Activated B cell treated with CpG ODN at 0.5 μM for 24 hours (primary cell): ENCODE results near the gene ECEL1. TPM values are rescaled to one million over a fixed set of nuclear protein-coding genes. Genes with fewer than 3 reads are reported as not detected.

Experiments
- ATAC-seq: fragments of 200-7000 bp; cut with Tn5 transposase; one replicate; pipeline ENCODE4 v1.10.0; 2021; ENCODE audit warnings: low read depth, mild to moderate bottlenecking, moderate library complexity
- CTCF ChIA-PET: fragments of 350-600 bp; sonication (Branson Sonifier 250); formaldehyde crosslinking; loops from one replicate; lab custom pipeline; 2021; ENCODE audit warnings: antibody characterized with exemption; lab: Charles Lee
- POLR2A ChIA-PET: fragments of 350-600 bp; sonication (Branson Sonifier 250); formaldehyde crosslinking; loops from one replicate; lab custom pipeline; 2021; ENCODE audit warnings: antibody characterized with exemption; lab: Charles Lee
- DNase-seq: peaks from one replicate; pipeline ENCODE4 v3.0.0; 2022
- H3K27ac Mint-ChIP-seq: one replicate; pipeline ENCODE4 v1.8.0; 2020; ENCODE audit warnings: mixed read lengths
- H3K27me3 Mint-ChIP-seq: one replicate; pipeline ENCODE4 v1.8.0; 2021; ENCODE audit warnings: mixed read lengths
- H3K36me3 Mint-ChIP-seq: one replicate; pipeline ENCODE4 v1.8.0; 2021; ENCODE audit warnings: low read depth, mixed read lengths
- H3K4me1 Mint-ChIP-seq: one replicate; pipeline ENCODE4 v1.8.0; 2021; ENCODE audit warnings: mixed read lengths
- H3K4me3 Mint-ChIP-seq: one replicate; pipeline ENCODE4 v1.8.0; 2020; ENCODE audit warnings: mild to moderate bottlenecking, mixed read lengths
- H3K9me3 Mint-ChIP-seq: one replicate; pipeline ENCODE4 v1.8.0; 2020; ENCODE audit warnings: mixed read lengths
- intact Hi-C: fragments of 100-400 bp; cut with micrococcal nuclease; formaldehyde crosslinking; loops from one replicate; pipeline ENCODE4 v1.15.1; 2024
- total RNA-seq: library from RNA; stranded (reverse); gene quantifications from 2 replicates; pipeline ENCODE4 v1.2.3, GENCODE V29; 2022
- TF ChIP-seq, protein P1 (sequence below): fragments of 200-600 bp; IDR thresholded peaks from one replicate; pipeline ENCODE4 v1.8.0; 2022; ENCODE audit warnings: antibody characterized with exemption, mild to moderate bottlenecking

The ECEL1 gene
- total RNA-seq, 1 donor from 2014 or later: not detected

DNA sequence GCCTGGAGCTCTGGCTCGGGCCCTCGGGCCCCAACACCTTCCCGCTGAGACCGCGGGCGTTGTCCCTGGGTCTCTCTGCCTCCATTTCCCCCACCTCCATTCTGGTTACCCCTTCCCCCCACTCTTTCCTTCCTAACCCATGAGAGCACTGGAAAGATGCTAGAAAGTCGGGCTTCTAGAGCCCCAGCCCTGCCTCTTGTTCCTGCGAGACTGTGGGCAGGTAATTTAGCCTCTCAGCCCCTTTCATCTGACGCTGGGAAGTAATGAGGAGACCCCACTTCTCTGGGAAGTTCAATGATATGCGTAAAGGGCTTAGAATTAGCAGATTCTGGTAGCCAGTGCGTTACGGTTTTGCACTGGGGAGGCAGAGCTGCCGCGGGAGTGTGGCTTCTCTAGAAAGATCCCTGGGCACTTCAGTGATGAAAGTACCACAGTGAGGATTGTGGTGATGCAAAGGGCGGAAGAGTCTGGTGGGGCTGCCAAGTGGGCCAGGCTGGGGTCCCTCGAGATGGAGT lies 16.2 kb upstream of the ECEL1 start:
- Mint-ChIP-seq H3K36me3 (no peaks in the 10 kb centered on the region), H3K27ac (no peak overlapping the region), H3K27me3 (peaks cover 45% of the 10 kb centered on the region), H3K4me3 (peak overlapping the region; percentile 41), H3K4me1 (peaks cover 8% of the 10 kb centered on the region), H3K9me3 (no peaks in the 10 kb centered on the region)
- ChIA-PET CTCF (interaction anchor here (0.6 kb wide), 1 partner anchor 15 kb away, joined by 3 read pairs; no protein-coding TSS in a partner anchor), POLR2A (no interaction called here)
- TF ChIP-seq, protein P1, sequence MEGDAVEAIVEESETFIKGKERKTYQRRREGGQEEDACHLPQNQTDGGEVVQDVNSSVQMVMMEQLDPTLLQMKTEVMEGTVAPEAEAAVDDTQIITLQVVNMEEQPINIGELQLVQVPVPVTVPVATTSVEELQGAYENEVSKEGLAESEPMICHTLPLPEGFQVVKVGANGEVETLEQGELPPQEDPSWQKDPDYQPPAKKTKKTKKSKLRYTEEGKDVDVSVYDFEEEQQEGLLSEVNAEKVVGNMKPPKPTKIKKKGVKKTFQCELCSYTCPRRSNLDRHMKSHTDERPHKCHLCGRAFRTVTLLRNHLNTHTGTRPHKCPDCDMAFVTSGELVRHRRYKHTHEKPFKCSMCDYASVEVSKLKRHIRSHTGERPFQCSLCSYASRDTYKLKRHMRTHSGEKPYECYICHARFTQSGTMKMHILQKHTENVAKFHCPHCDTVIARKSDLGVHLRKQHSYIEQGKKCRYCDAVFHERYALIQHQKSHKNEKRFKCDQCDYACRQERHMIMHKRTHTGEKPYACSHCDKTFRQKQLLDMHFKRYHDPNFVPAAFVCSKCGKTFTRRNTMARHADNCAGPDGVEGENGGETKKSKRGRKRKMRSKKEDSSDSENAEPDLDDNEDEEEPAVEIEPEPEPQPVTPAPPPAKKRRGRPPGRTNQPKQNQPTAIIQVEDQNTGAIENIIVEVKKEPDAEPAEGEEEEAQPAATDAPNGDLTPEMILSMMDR: no peak
- intact Hi-C loops: no loop called here
- DNase-seq (no peak), ATAC-seq (no peak)

DNA sequence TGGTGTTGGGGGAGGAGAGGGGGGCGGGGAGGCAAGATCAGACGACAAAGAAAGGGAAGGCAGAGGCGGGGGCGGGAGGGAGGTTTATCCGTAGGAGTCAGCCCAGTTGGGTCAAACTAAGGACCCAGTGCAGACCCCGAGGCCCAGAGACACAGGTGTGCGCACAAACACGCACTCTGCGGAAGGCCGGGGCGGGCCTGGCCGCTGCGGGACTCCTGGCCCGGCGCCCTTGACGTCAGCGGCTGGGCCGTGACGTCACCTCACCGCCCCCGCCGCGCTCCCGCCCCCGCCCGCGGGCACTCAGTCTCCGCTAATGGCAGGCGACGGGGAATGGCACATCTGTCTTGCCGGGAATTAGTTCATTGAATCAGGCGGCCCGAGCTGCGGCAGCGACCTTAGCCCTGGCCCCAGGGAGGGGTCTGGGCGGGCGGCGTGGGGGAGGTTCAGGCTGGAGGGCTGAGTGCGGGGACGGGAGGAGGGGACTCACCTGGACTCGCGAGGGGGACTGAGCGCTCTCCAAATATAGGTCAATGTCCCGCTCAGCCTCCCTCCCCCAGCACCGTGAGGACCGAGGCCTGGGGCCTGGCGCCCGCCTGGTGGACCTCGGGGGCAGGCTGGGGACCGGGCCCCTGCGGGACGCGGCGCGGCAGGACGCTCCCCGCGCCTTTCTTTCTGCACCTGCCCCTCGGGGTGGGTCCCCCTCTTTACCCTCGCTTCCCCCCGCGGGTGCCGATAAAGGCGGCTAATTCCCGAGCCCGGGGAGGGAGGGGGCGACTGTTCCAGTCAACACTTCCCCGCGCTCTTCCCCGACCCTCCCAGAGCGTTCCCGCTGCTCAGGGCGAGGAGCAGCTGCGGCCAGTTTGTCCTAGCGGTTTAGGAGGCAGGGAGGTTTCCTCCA lies 15.5 kb upstream of the ECEL1 start:
- Mint-ChIP-seq H3K27me3 (peaks cover 45% of the 10 kb centered on the region), H3K27ac (no peak overlapping the region), H3K36me3 (no peaks in the 10 kb centered on the region), H3K4me3 (peak overlapping the region; percentile 50), H3K9me3 (no peaks in the 10 kb centered on the region), H3K4me1 (peaks cover 8% of the 10 kb centered on the region)
- intact Hi-C loops: no loop called here
- ChIA-PET CTCF (no interaction called here), POLR2A (no interaction called here)
- peak; percentile 39 for DNase-seq
- ATAC-seq: peak; percentile 50
- TF ChIP-seq, protein P1: no peak

DNA sequence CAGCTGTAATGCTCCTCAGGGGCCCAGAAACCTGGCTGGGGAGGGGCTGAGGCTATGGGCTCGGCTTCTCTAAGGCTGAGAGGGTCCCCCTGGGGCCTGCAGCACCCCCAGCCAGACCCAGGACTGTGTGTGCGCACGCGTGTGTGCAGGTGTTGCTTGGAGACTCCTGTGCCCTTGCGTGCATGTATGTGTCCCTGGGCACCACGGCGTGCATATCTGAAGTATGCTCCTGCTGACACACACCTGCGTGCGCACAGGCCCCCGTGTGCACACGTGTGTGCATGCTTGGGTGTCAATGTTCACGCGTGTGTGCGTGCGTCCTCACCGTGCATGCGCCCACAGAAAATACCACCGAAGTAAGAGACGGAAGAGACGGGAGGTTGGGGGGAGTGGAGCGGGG lies 14.9 kb upstream of the ECEL1 start:
- TF ChIP-seq, protein P1: no peak
- POLR2A ChIA-PET: no interaction called here
- CTCF ChIA-PET: no interaction called here
- Mint-ChIP-seq H3K27me3 (peaks cover 46% of the 10 kb centered on the region), H3K36me3 (no peaks in the 10 kb centered on the region), H3K27ac (no peak overlapping the region), H3K9me3 (no peaks in the 10 kb centered on the region), H3K4me1 (peaks cover 8% of the 10 kb centered on the region), H3K4me3 (peak overlapping the region; percentile 74)
- DNase-seq (no peak), ATAC-seq (peak; percentile 47)
- intact Hi-C loops: no loop called here

DNA sequence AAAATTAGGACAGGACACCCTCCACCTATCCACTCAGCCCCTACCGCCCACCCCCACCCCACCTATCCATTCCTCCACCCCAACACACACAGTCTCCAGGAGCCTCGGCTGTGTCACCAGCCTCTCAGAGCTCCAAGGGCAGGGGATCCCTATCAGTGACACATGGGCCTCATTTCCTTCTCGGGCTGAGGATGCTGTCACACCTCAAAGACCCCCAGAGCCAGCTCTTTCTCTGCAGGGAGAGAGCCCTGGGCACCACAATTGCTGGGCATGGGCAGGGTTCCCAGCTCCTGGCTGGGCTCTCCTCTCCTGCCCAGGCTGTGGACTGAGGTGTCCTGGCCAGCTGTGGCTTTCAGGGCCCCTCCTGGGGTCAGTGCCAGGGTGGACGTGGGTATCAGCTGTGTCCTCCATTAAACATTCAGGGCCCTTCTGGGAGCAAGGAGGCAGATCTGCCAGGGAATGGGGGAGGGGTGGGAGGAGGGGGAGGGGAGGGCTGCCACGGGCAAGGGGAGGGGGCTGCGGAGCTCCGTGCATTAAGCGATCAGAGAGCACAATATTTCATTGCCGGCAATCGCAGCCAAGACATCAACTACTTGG lies 14.3 kb upstream of the ECEL1 start:
- ChIA-PET CTCF (no interaction called here), POLR2A (no interaction called here)
- no peak for ATAC-seq
- Mint-ChIP-seq H3K27ac (no peak overlapping the region), H3K27me3 (peaks cover 43% of the 10 kb centered on the region), H3K36me3 (no peaks in the 10 kb centered on the region), H3K4me1 (peaks cover 8% of the 10 kb centered on the region), H3K4me3 (no peak overlapping the region), H3K9me3 (no peaks in the 10 kb centered on the region)
- intact Hi-C loops: no loop called here
- no peak for DNase-seq
- TF ChIP-seq, protein P1: no peak

DNA sequence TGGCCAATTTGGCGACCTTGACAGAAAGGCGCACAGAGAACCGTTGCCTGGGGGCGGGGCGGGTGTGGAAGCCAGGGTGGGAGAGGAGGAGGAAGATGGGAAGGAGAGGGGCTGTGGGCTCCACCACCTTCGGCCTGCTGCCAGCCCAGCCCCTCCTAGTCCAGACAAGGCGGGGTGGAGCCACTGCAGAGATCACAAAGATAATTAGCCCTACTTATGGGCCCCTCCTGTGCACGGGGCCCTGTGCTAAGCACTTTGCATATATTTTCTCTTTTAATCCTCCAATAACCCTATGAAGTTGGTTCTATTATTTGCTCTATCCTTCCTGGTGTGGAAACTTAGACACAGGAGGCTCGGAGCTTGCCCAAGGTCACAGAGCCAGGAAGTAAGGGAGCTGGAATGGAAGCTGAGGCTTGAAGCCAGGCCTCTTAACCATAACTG lies 13.7 kb upstream of the ECEL1 start:
- ATAC-seq (no peak), DNase-seq (no peak)
- Mint-ChIP-seq H3K9me3 (no peaks in the 10 kb centered on the region), H3K27me3 (peaks cover 43% of the 10 kb centered on the region), H3K4me3 (no peak overlapping the region), H3K4me1 (peaks cover 8% of the 10 kb centered on the region), H3K27ac (no peak overlapping the region), H3K36me3 (no peaks in the 10 kb centered on the region)
- intact Hi-C loops: no loop called here
- POLR2A ChIA-PET: no interaction called here
- TF ChIP-seq, protein P1: no peak
- CTCF ChIA-PET: no interaction called here
